WTC11 (cell line): ENCODE measurements around the gene ABCC6.

ENCODE experiments used
- AFF4 ChIP-seq: sonication (generic); formaldehyde crosslinking; IDR thresholded peaks from 2 replicates; pipeline ENCODE4 v1.8.1; 2023; ENCODE audit warnings: mild to moderate bottlenecking, missing genetic modification reagents, borderline replicate concordance
- ATF2 ChIP-seq: sonication (generic); formaldehyde crosslinking; IDR thresholded peaks from 2 replicates; pipeline ENCODE4 v1.8.1; 2022; ENCODE audit warnings: low read depth, missing genetic modification reagents, borderline replicate concordance
- ATF3 ChIP-seq: sonication (generic); formaldehyde crosslinking; conservative IDR thresholded peaks from 2 replicates; pipeline ENCODE4 v1.8.1; 2022; ENCODE audit warnings: mild to moderate bottlenecking, missing genetic modification reagents
- CTCF ChIP-seq: fragments of 200-600 bp; IDR thresholded peaks from 2 replicates; pipeline ENCODE4 v1.8.0; 2022; ENCODE audit warnings: antibody characterized with exemption
- ELF4 ChIP-seq: sonication (generic); formaldehyde crosslinking; IDR thresholded peaks from 2 replicates; pipeline ENCODE4 v1.8.1; 2022; ENCODE audit warnings: low read depth, mild to moderate bottlenecking, moderate library complexity, missing genetic modification reagents
- ETV6 ChIP-seq: sonication (generic); formaldehyde crosslinking; IDR thresholded peaks from 2 replicates; pipeline ENCODE4 v1.8.1; 2022; ENCODE audit warnings: mild to moderate bottlenecking, missing genetic modification reagents
- IRF1 ChIP-seq: sonication (generic); formaldehyde crosslinking; IDR thresholded peaks from 2 replicates; pipeline ENCODE4 v1.8.0; 2023; ENCODE audit warnings: missing genetic modification reagents
- MLX ChIP-seq: sonication (generic); formaldehyde crosslinking; IDR thresholded peaks from 2 replicates; pipeline ENCODE4 v1.8.1; 2023; ENCODE audit warnings: mild to moderate bottlenecking, missing genetic modification reagents, moderate library complexity
- NFE2L1 ChIP-seq: sonication (generic); formaldehyde crosslinking; IDR thresholded peaks from 2 replicates; pipeline ENCODE4 v1.8.1; 2023; ENCODE audit warnings: missing genetic modification reagents
- NR1H2 ChIP-seq: sonication (generic); formaldehyde crosslinking; IDR thresholded peaks from 2 replicates; pipeline ENCODE4 v1.9.0; 2021; ENCODE audit warnings: mild to moderate bottlenecking, moderate library complexity, missing genetic modification reagents
- STAT6 ChIP-seq: sonication (generic); formaldehyde crosslinking; conservative IDR thresholded peaks from 2 replicates; pipeline ENCODE4 v1.8.1; 2023; ENCODE audit warnings: mild to moderate bottlenecking, low read depth, missing genetic modification reagents, moderate library complexity
- ZBTB21 ChIP-seq: sonication (generic); formaldehyde crosslinking; IDR thresholded peaks from 2 replicates; pipeline ENCODE4 v1.8.1; 2023; ENCODE audit warnings: mild to moderate bottlenecking, missing genetic modification reagents, borderline replicate concordance
- ZNF121 ChIP-seq: sonication (generic); formaldehyde crosslinking; IDR thresholded peaks from 2 replicates; pipeline ENCODE4 v1.8.0; 2023; ENCODE audit warnings: missing genetic modification reagents
- ZNF138 ChIP-seq: sonication (generic); formaldehyde crosslinking; conservative IDR thresholded peaks from 2 replicates; pipeline ENCODE4 v1.8.1; 2022; ENCODE audit warnings: mild to moderate bottlenecking, moderate library complexity, missing genetic modification reagents

GRCh38 chr16:16189842-16190241 lies 33.5 kb downstream of the ABCC6 start:
- no peak for TF ChIP-seq ATF2 (CRISPR knock-in tag)
- no peak for TF ChIP-seq ATF3
- no peak for TF ChIP-seq CTCF
- TF ChIP-seq MLX: no peak
- TF ChIP-seq ZNF138 (CRISPR knock-in tag): no peak
- no peak for TF ChIP-seq AFF4 (CRISPR knock-in tag)
- TF ChIP-seq ELF4 (CRISPR knock-in tag): no peak
- no peak for TF ChIP-seq ZNF121 (CRISPR knock-in tag)
- no peak for TF ChIP-seq ETV6 (CRISPR knock-in tag)
- no peak for TF ChIP-seq IRF1 (CRISPR knock-in tag)
- TF ChIP-seq NR1H2 (CRISPR knock-in tag): no peak
- no peak for TF ChIP-seq ZBTB21 (CRISPR knock-in tag)
- no peak for TF ChIP-seq NFE2L1 (CRISPR knock-in tag)
- TF ChIP-seq STAT6 (CRISPR knock-in tag): no peak
